Cardiac muscle cell (in vitro differentiated cells and primary cell): ENCODE measurements around the gene TTI1. TPM values are rescaled to one million over a fixed set of nuclear protein-coding genes. Genes with fewer than 3 reads are reported as not detected.

Source experiments
- DNase-seq, 2 donors: peaks; one replicate each; pipeline versions ENCODE4 v3.0.0 to v3.0.0-alpha.2; 2010 to 2017; ENCODE audit warnings: low read depth in 1 of 2, low spot score in 1 of 2
- H3K27ac ChIP-seq: fragments of 200-600 bp; sonication (generic); 2 replicates; pipeline ENCODE4 v1.5.1; 2016
- H3K27me3 ChIP-seq: fragments of 200-600 bp; sonication (generic); 2 replicates; pipeline ENCODE4 v1.6.0; 2016; ENCODE audit warnings: control low read depth
- H3K36me3 ChIP-seq: fragments of 200-600 bp; sonication (generic); 2 replicates; pipeline ENCODE4 v1.5.1; 2016; ENCODE audit warnings: control low read depth
- H3K4me1 ChIP-seq: fragments of 200-600 bp; sonication (generic); 2 replicates; pipeline ENCODE4 v1.8.1; 2017; ENCODE audit warnings: low read depth, mild to moderate bottlenecking, mixed run types
- H3K4me3 ChIP-seq: fragments of 200-600 bp; sonication (generic); 2 replicates; pipeline ENCODE4 v1.5.1; 2016; ENCODE audit warnings: mild to moderate bottlenecking
- H3K9me3 ChIP-seq: fragments of 200-600 bp; sonication (generic); 2 replicates; pipeline ENCODE4 v1.5.1; 2017; ENCODE audit warnings: low read depth, mild to moderate bottlenecking, control low read depth
- CTCF ChIP-seq: IDR thresholded peaks from 2 replicates; pipeline ENCODE4 v1.5.1; 2012; ENCODE audit warnings: low read depth, mild to moderate bottlenecking, low read length
- polyA plus RNA-seq: library from polyadenylated mRNA; unstranded; fragments of >200 nt; fragmentation: Nextera tagmentation; extraction: Ambion mirVana; gene quantifications from 2 replicates; pipeline ENCODE4 v1.2.1, GENCODE V29; 2016
- total RNA-seq: library from RNA; depleted of rRNA; stranded (reverse); fragments of >200 nt; gene quantifications from 2 replicates; pipeline ENCODE4 v1.2.3, GENCODE V29; 2016

Gene TTI1
- total and polyA plus RNA-seq, 2 experiments from 2014 or later = 23.0 to 23.1 TPM

- H3K27me3 ChIP-seq = no peaks in the 10 kb centered on the region
- DNase-seq = no peak
- peaks cover 35% of the 10 kb centered on the region for H3K36me3 ChIP-seq
- no peaks in the 10 kb centered on the region for H3K9me3 ChIP-seq
- peaks cover 16% of the 10 kb centered on the region for H3K4me1 ChIP-seq
- H3K4me3 ChIP-seq = no peak overlapping the region
- TF ChIP-seq CTCF = no peak
- H3K27ac ChIP-seq = no peak overlapping the region
Observed at GRCh38 chr20:37997516-37997915, 35.7 kb downstream of the TTI1 start.

GRCh38 chr20:37995856-37996605, 37.2 kb downstream of the TTI1 start:
- H3K4me1 ChIP-seq = peaks cover 24% of the 10 kb centered on the region
- TF ChIP-seq CTCF = no peak
- no peak overlapping the region for H3K4me3 ChIP-seq
- H3K36me3 ChIP-seq = peaks cover 30% of the 10 kb centered on the region
- no peaks in the 10 kb centered on the region for H3K9me3 ChIP-seq
- H3K27me3 ChIP-seq = no peaks in the 10 kb centered on the region
- H3K27ac ChIP-seq = no peak overlapping the region
- no peak for DNase-seq

GRCh38 chr20:37994512-37994911, 38.7 kb downstream of the TTI1 start:
- DNase-seq = peak in 1 of 2 donors; percentile 65
- no peak overlapping the region for H3K4me3 ChIP-seq
- H3K4me1 ChIP-seq = peaks cover 40% of the 10 kb centered on the region
- no peak overlapping the region for H3K27ac ChIP-seq
- H3K36me3 ChIP-seq = peaks cover 29% of the 10 kb centered on the region
- TF ChIP-seq CTCF = no peak
- H3K9me3 ChIP-seq = no peaks in the 10 kb centered on the region
- no peaks in the 10 kb centered on the region for H3K27me3 ChIP-seq

GRCh38 chr20:37992802-37993409, 40.4 kb downstream of the TTI1 start:
- Histone ChIP-seq H3K27me3 (no peaks in the 10 kb centered on the region), H3K9me3 (no peaks in the 10 kb centered on the region), H3K27ac (peak overlapping the region; percentile 92), H3K36me3 (peaks cover 15% of the 10 kb centered on the region), H3K4me3 (no peak overlapping the region), H3K4me1 (peaks cover 56% of the 10 kb centered on the region)
- peak; percentile 48 for TF ChIP-seq CTCF
- peak; percentile 73 to 92 for DNase-seq

GRCh38 chr20:37991908-37992307, 41.3 kb downstream of the TTI1 start:
- H3K27me3 ChIP-seq = no peaks in the 10 kb centered on the region
- H3K4me3 ChIP-seq = no peak overlapping the region
- TF ChIP-seq CTCF = no peak
- H3K27ac ChIP-seq = peak overlapping the region; percentile 92
- H3K4me1 ChIP-seq = peaks cover 66% of the 10 kb centered on the region
- no peak for DNase-seq
- no peaks in the 10 kb centered on the region for H3K9me3 ChIP-seq
- H3K36me3 ChIP-seq = peaks cover 15% of the 10 kb centered on the region
